Activated CD4-positive, alpha-beta T cell treated with anti-CD3 and anti-CD28 coated beads for 4 hours (primary cell): ENCODE results near the gene CNTN3.

Source experiments
- DNase-seq, 2 donors: peaks; one replicate each; pipeline ENCODE4 v3.0.0-alpha.2; 2020

The CNTN3 gene

GRCh38 chr3:74614107-74614967 is at the start of gene CNTN3:
Gene CNTN3, minus strand, starts transcription at chr3:74614659. Its CDS starts 93,547 bp downstream, at chr3:74521112.
- DNase-seq: no peak

DNA sequence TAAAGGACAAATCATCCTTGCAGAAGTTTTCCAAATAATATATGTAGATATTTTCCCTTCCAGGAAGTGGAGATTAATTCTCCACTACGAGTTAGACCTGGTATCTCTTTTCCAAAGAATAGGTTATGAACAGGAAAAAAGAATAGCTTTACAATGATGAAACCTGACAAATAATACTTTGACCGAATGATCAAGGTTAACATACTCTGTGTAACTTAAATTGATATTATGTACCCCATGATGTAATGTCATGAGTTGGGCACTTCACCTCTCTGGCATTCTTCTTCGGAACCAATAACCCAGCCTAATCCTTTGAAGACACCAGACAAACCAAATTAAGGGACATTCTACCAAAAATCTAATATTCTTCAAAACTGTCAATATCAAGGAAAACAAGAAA is 48.7 kb upstream of the CNTN3 start:
- DNase-seq: no peak

- no peak for DNase-seq
Observed at GRCh38 chr3:74661672-74662071, 47.2 kb upstream of the CNTN3 start.

DNA sequence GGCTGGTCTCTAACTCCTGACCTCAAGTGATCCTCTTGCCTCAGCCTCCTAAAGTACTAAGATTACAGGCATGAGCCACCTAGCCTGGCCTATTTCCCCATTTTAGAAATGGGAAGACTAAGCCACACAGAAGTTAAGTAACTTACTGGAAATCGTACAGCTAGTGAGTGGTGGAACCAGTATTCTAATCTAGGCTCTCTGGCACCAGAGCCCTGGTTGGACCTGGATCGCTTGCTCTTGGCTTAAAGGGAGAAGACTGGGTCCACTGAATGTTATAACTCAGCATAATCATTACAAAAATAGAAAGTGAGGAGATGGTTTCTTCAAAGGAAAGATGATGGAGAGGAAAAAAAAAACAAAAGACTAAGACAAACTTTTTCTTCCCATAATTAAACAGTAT is 37.4 kb upstream of the CNTN3 start:
- no peak for DNase-seq

- DNase-seq: no peak
Observed at GRCh38 chr3:74651292-74651691, 36.8 kb upstream of the CNTN3 start.

- no peak for DNase-seq
Observed at GRCh38 chr3:74648107-74648506, 33.6 kb upstream of the CNTN3 start.

DNA sequence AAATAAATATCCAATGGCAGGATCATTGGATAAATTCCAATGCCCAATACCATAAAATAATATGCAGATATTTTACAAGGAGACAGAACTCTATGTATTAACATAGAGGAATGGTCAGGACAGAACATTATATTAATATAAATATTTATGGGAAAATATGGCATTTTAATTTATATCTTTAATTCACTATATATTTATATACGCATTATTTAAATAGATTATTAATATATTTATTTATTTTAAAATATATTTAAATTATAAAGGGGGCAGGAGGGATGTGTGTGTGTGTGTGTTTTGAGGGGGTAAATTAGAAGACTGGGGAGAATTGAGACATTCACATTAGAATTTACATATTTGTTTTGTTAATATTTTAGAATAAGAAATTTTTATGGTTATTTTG is 31.6 kb upstream of the CNTN3 start:
- DNase-seq: no peak

- no peak for DNase-seq
Observed at GRCh38 chr3:74643636-74644035, 29.2 kb upstream of the CNTN3 start.

DNA sequence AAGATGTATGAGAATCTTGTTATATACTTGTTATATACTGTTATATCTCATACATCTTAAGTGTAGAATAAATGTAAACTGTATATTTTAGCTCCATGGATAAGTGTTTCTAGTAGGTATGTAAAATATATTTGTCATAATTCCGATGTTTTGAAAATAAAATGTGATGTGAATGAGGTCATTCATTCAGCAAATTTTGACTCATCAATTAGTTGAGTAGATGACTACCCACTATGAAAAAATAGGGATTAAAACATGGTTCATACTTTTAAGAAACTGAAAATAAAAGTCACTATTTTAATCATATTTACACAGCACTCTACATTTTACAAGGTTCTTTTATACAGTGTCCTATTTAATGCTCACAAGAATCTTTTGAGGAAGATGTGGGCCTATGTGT is 28.4 kb upstream of the CNTN3 start:
- no peak for DNase-seq

GRCh38 chr3:74640211-74640610 is 25.8 kb upstream of the CNTN3 start:
- DNase-seq: no peak

DNA sequence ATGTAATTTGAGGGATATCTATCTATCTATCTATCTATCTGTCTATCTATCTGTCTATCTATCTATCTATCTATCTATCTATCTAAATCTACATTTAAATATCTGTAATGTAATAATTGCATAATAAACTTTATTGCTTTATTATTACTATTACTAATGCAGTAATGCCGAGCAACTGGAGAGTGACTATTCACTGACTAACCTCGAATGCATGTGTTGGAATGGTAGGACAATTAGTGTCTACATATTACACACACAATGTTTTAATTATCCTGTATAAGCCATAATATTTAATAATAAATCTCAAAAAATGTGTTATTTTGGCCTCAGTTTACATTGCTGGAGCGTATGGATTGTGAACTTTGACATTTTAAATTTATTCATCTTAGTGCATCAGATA is 25.2 kb upstream of the CNTN3 start:
- DNase-seq: no peak

- DNase-seq: no peak
Observed at GRCh38 chr3:74636981-74637380, 22.5 kb upstream of the CNTN3 start.

- DNase-seq: no peak
Observed at GRCh38 chr3:74633021-74633420, 18.6 kb upstream of the CNTN3 start.

DNA sequence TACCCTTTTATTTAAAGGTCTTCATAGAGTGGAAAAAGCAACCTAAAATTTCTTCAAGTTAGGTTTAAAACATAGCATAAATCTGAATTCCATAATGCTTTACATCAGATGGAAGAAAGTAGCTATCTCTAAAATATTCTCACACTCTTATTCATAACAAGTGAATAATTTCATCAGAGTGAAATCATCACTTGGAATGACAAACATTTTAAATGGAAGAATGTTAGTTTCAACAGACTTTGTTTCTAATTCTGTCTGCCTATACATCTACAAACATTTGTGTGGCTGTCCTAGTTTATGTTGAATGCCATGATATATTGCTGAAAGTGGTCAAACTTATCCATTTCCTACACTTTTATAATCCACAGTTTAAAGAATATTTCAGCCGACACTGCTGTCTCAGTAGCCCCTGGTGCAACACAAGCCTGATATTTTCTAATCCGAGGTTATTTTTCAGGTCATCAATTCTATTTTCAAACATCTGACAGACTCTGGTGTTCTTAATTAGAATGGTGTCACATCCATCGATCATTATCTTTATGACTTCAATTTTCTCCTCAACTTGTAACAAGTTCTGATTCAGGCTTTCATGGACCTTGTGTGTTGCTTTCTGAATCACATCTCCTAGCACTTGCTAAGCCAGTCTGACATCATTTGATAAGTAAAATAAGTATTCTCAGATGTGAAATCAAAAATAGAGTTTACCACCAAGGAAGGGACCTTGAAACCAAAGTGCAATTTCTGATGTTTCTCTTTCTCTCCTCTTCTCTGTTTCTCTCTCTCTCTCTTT is 17.1 kb upstream of the CNTN3 start:
- DNase-seq: no peak

- DNase-seq: no peak
Observed at GRCh38 chr3:74630602-74631001, 16.1 kb upstream of the CNTN3 start.

GRCh38 chr3:74626011-74626410 is 11.6 kb upstream of the CNTN3 start:
- no peak for DNase-seq

DNA sequence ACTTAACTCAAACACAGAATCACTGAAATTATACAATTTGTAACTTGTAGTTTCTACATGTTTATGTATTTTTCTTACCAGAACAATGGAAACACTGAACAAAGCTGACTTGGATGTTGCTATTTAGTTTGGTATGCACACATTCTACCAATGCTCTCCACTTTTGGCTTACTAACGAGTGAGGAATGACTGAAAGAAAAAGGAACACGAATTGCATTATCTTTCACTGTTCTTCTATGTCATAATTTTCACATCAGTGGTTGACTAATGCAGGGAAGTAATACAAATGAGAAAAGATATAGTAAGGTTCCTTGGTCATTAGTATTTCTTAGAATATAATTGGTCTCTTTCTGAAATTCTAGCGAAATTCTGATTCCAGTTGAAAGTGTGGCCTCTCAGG is 9.8 kb upstream of the CNTN3 start:
- DNase-seq: no peak

GRCh38 chr3:74623261-74623836 is 8.9 kb upstream of the CNTN3 start:
- DNase-seq: no peak

GRCh38 chr3:74621581-74621980 is 7.1 kb upstream of the CNTN3 start:
- no peak for DNase-seq

DNA sequence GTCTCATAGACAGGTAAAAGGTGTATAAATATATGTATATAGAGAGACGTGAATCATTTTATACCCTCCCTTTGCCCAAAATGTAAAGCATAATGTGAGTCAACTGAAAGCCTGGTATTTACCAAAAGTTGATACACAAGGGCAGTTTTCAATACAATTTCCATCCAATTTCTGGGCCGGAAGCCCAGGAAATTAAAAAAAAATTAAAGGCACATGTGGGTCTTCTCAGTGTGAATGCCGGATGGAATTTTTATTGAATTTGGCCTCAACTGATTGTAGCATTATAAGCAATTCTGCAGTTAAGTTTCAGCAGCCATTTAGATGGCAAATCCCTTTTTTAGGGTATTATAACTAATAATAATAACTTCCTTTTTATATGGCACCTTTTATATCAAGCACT is 3.3 kb upstream of the CNTN3 start:
- no peak for DNase-seq

- DNase-seq: no peak
Observed at GRCh38 chr3:74613521-74614106, 845 bp downstream of the CNTN3 start.

DNA sequence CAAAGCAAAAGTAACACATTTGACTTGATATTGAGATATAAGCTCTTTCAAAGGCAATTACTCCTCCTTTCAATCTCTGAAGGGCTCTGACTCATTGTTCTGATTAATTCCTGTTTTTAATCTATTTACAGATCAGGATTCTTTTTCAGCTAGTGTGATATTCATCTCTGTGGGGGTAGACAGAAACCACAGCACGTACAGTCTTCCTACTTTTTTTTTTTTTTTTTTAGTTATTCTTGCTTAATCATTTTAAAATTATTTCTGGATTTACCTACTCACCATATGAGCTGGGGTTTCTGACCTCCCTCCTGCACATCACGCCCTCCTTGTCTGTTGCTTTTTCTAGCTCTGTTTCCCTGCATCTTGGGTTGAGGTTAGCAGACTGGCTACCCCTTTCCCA is 1.4 kb downstream of the CNTN3 start:
- no peak for DNase-seq

GRCh38 chr3:74611206-74611605 is 3.3 kb downstream of the CNTN3 start:
- DNase-seq: no peak

GRCh38 chr3:74607803-74608202 is 6.7 kb downstream of the CNTN3 start:
- no peak for DNase-seq
